MM.1S (cell line): ENCODE data around the gene EMSY.
"Not testable (repeated sequence)": the region's sequence is repeated elsewhere in the genome, so short reads cannot be mapped to it uniquely, and the experiment has no call there.

Experiments
- DNase-seq: peaks from one replicate; pipeline ENCODE4 v3.0.0-alpha.2; 2015
- H2AFZ ChIP-seq: fragments of 300-600 bp; sonication (generic); 2 replicates; pipeline ENCODE4 v1.6.0; 2016; ENCODE audit warnings: antibody characterized with exemption, low read length
- H3F3A ChIP-seq: fragments of 300-600 bp; sonication (generic); 2 replicates; pipeline ENCODE4 v1.6.1; 2016; ENCODE audit warnings: mild to moderate bottlenecking, antibody characterized with exemption, low read length, moderate library complexity, mixed read lengths; ENCODE audit not compliant: insufficient read depth
- H3K27ac ChIP-seq: fragments of 300-600 bp; sonication (generic); 2 replicates; pipeline ENCODE4 v1.5.1; 2016; ENCODE audit warnings: mild to moderate bottlenecking, low read length
- H3K27me3 ChIP-seq: fragments of 300-600 bp; sonication (generic); replicated peaks from 2 replicates; pipeline ENCODE4 v1.6.0; 2016; ENCODE audit warnings: low read length; ENCODE audit not compliant: insufficient read depth
- H3K36me3 ChIP-seq: fragments of 300-600 bp; sonication (generic); replicated peaks from 2 replicates; pipeline ENCODE4 v1.6.1; 2016; ENCODE audit warnings: mild to moderate bottlenecking, low read length, mixed read lengths; ENCODE audit not compliant: insufficient read depth
- H3K4me1 ChIP-seq: fragments of 300-600 bp; sonication (generic); 2 replicates; pipeline ENCODE4 v1.6.1; 2016; ENCODE audit warnings: low read length, mixed read lengths
- H3K4me2 ChIP-seq: fragments of 300-600 bp; sonication (generic); 2 replicates; pipeline ENCODE4 v1.6.0; 2016; ENCODE audit warnings: low read depth, low read length
- H3K4me3 ChIP-seq: fragments of 300-600 bp; sonication (generic); 2 replicates; pipeline ENCODE4 v1.5.1; 2016; ENCODE audit warnings: low read length, mixed read lengths
- H3K79me2 ChIP-seq: fragments of 300-600 bp; sonication (generic); 2 replicates; pipeline ENCODE4 v1.6.1; 2016; ENCODE audit warnings: mixed run types, low read length, mixed read lengths
- H3K9ac ChIP-seq: fragments of 300-600 bp; sonication (generic); 2 replicates; pipeline ENCODE4 v1.6.1; 2016; ENCODE audit warnings: low read length, mixed read lengths
- H3K9me2 ChIP-seq: fragments of 300-600 bp; sonication (generic); replicated peaks from 2 replicates; pipeline ENCODE4 v1.6.1; 2016; ENCODE audit warnings: mild to moderate bottlenecking, low read length, mixed read lengths; ENCODE audit not compliant: insufficient read depth
- H3K9me3 ChIP-seq: fragments of 300-600 bp; sonication (generic); replicated peaks from 2 replicates; pipeline ENCODE4 v1.6.1; 2016; ENCODE audit warnings: mild to moderate bottlenecking, low read length, mixed read lengths; ENCODE audit not compliant: insufficient read depth
- H4K20me1 ChIP-seq: fragments of 300-600 bp; sonication (generic); 2 replicates; pipeline ENCODE4 v1.6.1; 2016; ENCODE audit warnings: mild to moderate bottlenecking, low read length, moderate library complexity, mixed read lengths; ENCODE audit not compliant: insufficient read depth
- CTCF ChIP-seq: fragments of 300-600 bp; sonication (generic); IDR thresholded peaks from 2 replicates; pipeline ENCODE4 v1.5.1; 2016; ENCODE audit warnings: antibody characterized with exemption, low read length, mixed read lengths
- EZH2 ChIP-seq: fragments of 300-600 bp; sonication (generic); optimal IDR thresholded peaks from 2 replicates; pipeline ENCODE3; 2017; ENCODE audit warnings: low read depth, mild to moderate bottlenecking, antibody characterized with exemption, low read length, mixed read lengths
- EZH2phosphoT487 ChIP-seq: fragments of 300-600 bp; sonication (generic); IDR thresholded peaks from 2 replicates; pipeline ENCODE4 v1.6.1; 2018; ENCODE audit warnings: antibody characterized with exemption, low read length

The EMSY gene

GRCh38 chr11:76568621-76569020, 123.8 kb downstream of the EMSY start:
- Histone ChIP-seq H3K9ac (no peak overlapping the region), H3K4me2 (no peak overlapping the region), H3K4me1 (peaks cover 10% of the 10 kb centered on the region; the same call in 1 of the 2 replicates), H3K27ac (no peak overlapping the region), H3F3A (peaks cover 4% of the 10 kb centered on the region; the same call in 1 of the 2 replicates), H3K9me3 (no peaks in the 10 kb centered on the region), H4K20me1 (no peaks in the 10 kb centered on the region), H3K79me2 (no peaks in the 10 kb centered on the region), H2AFZ (no peak overlapping the region), H3K27me3 (no peaks in the 10 kb centered on the region), H3K36me3 (no peaks in the 10 kb centered on the region), H3K4me3 (no peak overlapping the region), H3K9me2 (no peaks in the 10 kb centered on the region)
- TF ChIP-seq EZH2 (no peak), CTCF (no peak), EZH2phosphoT487 (no peak)
- DNase-seq, result no peak

GRCh38 chr11:76572181-76572875, 127.5 kb downstream of the EMSY start:
- not testable (repeated sequence) for H3K9me2 ChIP-seq, H3K4me3 ChIP-seq, H3K27me3 ChIP-seq, H3K9me3 ChIP-seq, H3K9ac ChIP-seq, H2AFZ ChIP-seq, H3K36me3 ChIP-seq, H4K20me1 ChIP-seq, H3K27ac ChIP-seq, H3K4me2 ChIP-seq, H3F3A ChIP-seq, DNase-seq, H3K4me1 ChIP-seq, H3K79me2 ChIP-seq

- no peaks in the 10 kb centered on the region for H3F3A ChIP-seq
- H3K27me3 ChIP-seq, result no peaks in the 10 kb centered on the region
- no peak overlapping the region for H3K4me2 ChIP-seq
- no peak overlapping the region for H2AFZ ChIP-seq
- DNase-seq, result no peak
- H3K4me3 ChIP-seq, result no peak overlapping the region
- H3K27ac ChIP-seq, result no peak overlapping the region
- H3K9me2 ChIP-seq, result no peaks in the 10 kb centered on the region
- H3K4me1 ChIP-seq, result peaks cover 6% of the 10 kb centered on the region; the same call in 1 of the 2 replicates
- no peaks in the 10 kb centered on the region for H3K79me2 ChIP-seq
- no peaks in the 10 kb centered on the region for H3K36me3 ChIP-seq
- H3K9ac ChIP-seq, result no peak overlapping the region
- H4K20me1 ChIP-seq, result no peaks in the 10 kb centered on the region
- TF ChIP-seq EZH2 (no peak), CTCF (no peak), EZH2phosphoT487 (no peak)
- H3K9me3 ChIP-seq, result no peaks in the 10 kb centered on the region
Observed at GRCh38 chr11:76574406-76574805, 129.6 kb downstream of the EMSY start.

- no peaks in the 10 kb centered on the region for H3K27me3 ChIP-seq
- no peak overlapping the region for H3K9ac ChIP-seq
- H3K4me2 ChIP-seq, result no peak overlapping the region
- H3K9me2 ChIP-seq, result no peaks in the 10 kb centered on the region
- H3K4me1 ChIP-seq, result peaks cover 6% of the 10 kb centered on the region; the same call in 1 of the 2 replicates
- H3K79me2 ChIP-seq, result no peaks in the 10 kb centered on the region
- no peak overlapping the region for H3K27ac ChIP-seq
- no peak overlapping the region for H3K4me3 ChIP-seq
- H3K36me3 ChIP-seq, result no peaks in the 10 kb centered on the region
- no peaks in the 10 kb centered on the region for H3K9me3 ChIP-seq
- DNase-seq, result no peak
- no peak overlapping the region for H2AFZ ChIP-seq
- TF ChIP-seq EZH2phosphoT487, result no peak
- no peak for TF ChIP-seq EZH2
- TF ChIP-seq CTCF, result no peak
- H3F3A ChIP-seq, result no peaks in the 10 kb centered on the region
- no peaks in the 10 kb centered on the region for H4K20me1 ChIP-seq
Observed at GRCh38 chr11:76574879-76575278, 130.1 kb downstream of the EMSY start.
